Kasumi-1 (cell line): Measurements from ENCODE around the gene SOD1.
"Not testable (repeated sequence)": the region's sequence is repeated elsewhere in the genome, so short reads cannot be mapped to it uniquely, and the experiment has no call there.

Experiments used
- DNase-seq, 2 experiments: peaks; one replicate each; lab custom pipeline; 2025; lab: John Stamatoyannopoulos, UW

Gene SOD1

GRCh38 chr21:31654821-31655580 is 4.5 kb upstream of the SOD1 start:
- DNase-seq, result not testable (repeated sequence)

GRCh38 chr21:31656199-31657095 is 3.0 kb upstream of the SOD1 start:
- no peak for DNase-seq

GRCh38 chr21:31658053-31658452 is 1.4 kb upstream of the SOD1 start:
- no peak for DNase-seq

- DNase-seq, result no peak
These were observed 282 bp upstream of the SOD1 start for GRCh38 chr21:31659286-31659535.

- DNase-seq, result no peak
These were observed 719 bp downstream of the SOD1 start for GRCh38 chr21:31660259-31660565.

GRCh38 chr21:31660591-31660990 is 1.1 kb downstream of the SOD1 start:
- DNase-seq, result peak in 1 of 2 experiments; percentile 20

- DNase-seq, result no peak
These were observed 4.2 kb downstream of the SOD1 start for GRCh38 chr21:31663584-31664249.

GRCh38 chr21:31665397-31665796 is 5.9 kb downstream of the SOD1 start:
- DNase-seq, result peak; percentile 45 to 61

- not testable (repeated sequence) for DNase-seq
These were observed 6.4 kb downstream of the SOD1 start for GRCh38 chr21:31665869-31666268.

- no peak for DNase-seq
These were observed 7.0 kb downstream of the SOD1 start for GRCh38 chr21:31666445-31667010.

- no peak for DNase-seq
These were observed 7.6 kb downstream of the SOD1 start for GRCh38 chr21:31667132-31667531.

GRCh38 chr21:31667639-31668038 is 8.1 kb downstream of the SOD1 start:
- no peak for DNase-seq

- no peak for DNase-seq
These were observed 9.4 kb downstream of the SOD1 start for GRCh38 chr21:31668651-31669491.

GRCh38 chr21:31670070-31670469 is 10.6 kb downstream of the SOD1 start:
- DNase-seq, result no peak

GRCh38 chr21:31671146-31671716 is 11.7 kb downstream of the SOD1 start:
- no peak for DNase-seq

- no peak for DNase-seq
These were observed 12.4 kb downstream of the SOD1 start for GRCh38 chr21:31671931-31672330.

- no peak for DNase-seq
These were observed 13.9 kb downstream of the SOD1 start for GRCh38 chr21:31673321-31673912.

- DNase-seq, result no peak
These were observed 15.8 kb downstream of the SOD1 start for GRCh38 chr21:31675318-31675717.

- no peak for DNase-seq
These were observed 16.5 kb downstream of the SOD1 start for GRCh38 chr21:31675960-31676359.

GRCh38 chr21:31677047-31677446 is 17.6 kb downstream of the SOD1 start:
- DNase-seq, result no peak

GRCh38 chr21:31678478-31678877 is 19.0 kb downstream of the SOD1 start:
- DNase-seq, result no peak
